Measurements from ENCODE around the gene GSTK1.

DNA sequence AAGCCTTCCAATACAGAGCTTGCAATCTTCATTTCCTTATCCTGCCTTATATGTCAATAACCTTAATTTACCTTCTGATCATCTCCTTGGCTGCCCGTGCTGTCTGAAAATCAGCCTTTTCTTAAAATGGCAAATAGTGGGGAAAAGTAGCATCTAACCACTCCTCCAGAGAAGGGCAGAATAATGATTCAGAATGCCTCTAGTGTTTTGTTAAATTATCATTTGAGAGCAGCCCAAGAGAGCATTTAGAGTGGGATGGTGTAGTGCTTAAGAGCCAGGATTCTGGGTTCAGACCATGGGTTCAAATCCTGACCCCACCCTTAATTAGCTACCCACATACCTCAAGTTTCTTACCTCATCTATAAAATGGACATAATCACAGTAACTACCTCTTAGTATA, 16.9 kb downstream of the GSTK1 start:
- TF ChIP-seq POLR2AphosphoS5 (IDR thresholded peaks at IDR 0.05; ENCODE audit: borderline replicate concordance, low read depth, low read length) (no peak), EZH2 (IDR thresholded peaks at IDR 0.05) (no peak), FOXP2 (optimal IDR thresholded peaks at IDR 0.05; ENCODE audit: control extremely low read depth, extremely low read length, insufficient read depth) (no peak)

Measured in SK-N-MC (cell line).